OCI-M2 (cell line): ENCODE results near the gene CNTNAP1.

ENCODE experiments used
- DNase-seq: peaks from one replicate; lab custom pipeline; 2025; ENCODE audit not compliant: unreplicated experiment; lab: John Stamatoyannopoulos, UW

The CNTNAP1 gene

GRCh38 chr17:42684929-42685556, 2.7 kb downstream of the CNTNAP1 start:
- DNase-seq, result no peak

GRCh38 chr17:42685831-42686230, 3.5 kb downstream of the CNTNAP1 start:
- no peak for DNase-seq

GRCh38 chr17:42686520-42687128, 4.3 kb downstream of the CNTNAP1 start:
- no peak for DNase-seq

GRCh38 chr17:42687707-42688320, 5.5 kb downstream of the CNTNAP1 start:
- no peak for DNase-seq

GRCh38 chr17:42690596-42690995, 8.3 kb downstream of the CNTNAP1 start:
- DNase-seq, result no peak

- no peak for DNase-seq
These were observed 8.8 kb downstream of the CNTNAP1 start for GRCh38 chr17:42691021-42691545.

GRCh38 chr17:42692489-42692888, 10.2 kb downstream of the CNTNAP1 start:
- no peak for DNase-seq

GRCh38 chr17:42694524-42694923, 12.2 kb downstream of the CNTNAP1 start:
- DNase-seq, result no peak

- DNase-seq, result no peak
These were observed 13.2 kb downstream of the CNTNAP1 start for GRCh38 chr17:42695500-42695899.

GRCh38 chr17:42697108-42697811, 14.9 kb downstream of the CNTNAP1 start:
- DNase-seq, result no peak

- peak; percentile 83 for DNase-seq
These were observed 16.5 kb downstream of the CNTNAP1 start for GRCh38 chr17:42698736-42699414.

GRCh38 chr17:42699415-42699740, 17.0 kb downstream of the CNTNAP1 start:
- no peak for DNase-seq

GRCh38 chr17:42700586-42701289, 18.4 kb downstream of the CNTNAP1 start:
- no peak for DNase-seq

- DNase-seq, result no peak
These were observed 20.1 kb downstream of the CNTNAP1 start for GRCh38 chr17:42702446-42702845.

- DNase-seq, result no peak
These were observed 22.1 kb downstream of the CNTNAP1 start for GRCh38 chr17:42704490-42704836.

GRCh38 chr17:42704837-42705494, 22.6 kb downstream of the CNTNAP1 start:
- DNase-seq, result no peak

GRCh38 chr17:42706732-42707131, 24.4 kb downstream of the CNTNAP1 start:
- no peak for DNase-seq

GRCh38 chr17:42708588-42708987, 26.3 kb downstream of the CNTNAP1 start:
- no peak for DNase-seq

GRCh38 chr17:42709561-42709960, 27.2 kb downstream of the CNTNAP1 start:
- DNase-seq, result no peak

GRCh38 chr17:42720996-42721583, 38.8 kb downstream of the CNTNAP1 start:
- DNase-seq, result no peak
